GM12801 (cell line): ENCODE data around the gene RIT1.

Source experiments
- CTCF ChIP-seq: IDR thresholded peaks from one replicate; pipeline ENCODE4 v1.5.1; 2011; ENCODE audit warnings: control low read depth; ENCODE audit not compliant: insufficient read length; ENCODE audit errors: extremely low read depth

Gene RIT1

GRCh38 chr1:155911156-155912055 is at the start of gene RIT1:
Gene RIT1, minus strand, starts transcription at chr1:155911349. Its CDS starts 588 bp downstream, at chr1:155910761.
- no peak for TF ChIP-seq CTCF

GRCh38 chr1:155960081-155960745 is 49.1 kb upstream of the RIT1 start:
- no peak for TF ChIP-seq CTCF

GRCh38 chr1:155957411-155957915 is 46.3 kb upstream of the RIT1 start:
- TF ChIP-seq CTCF = no peak

- TF ChIP-seq CTCF = no peak
Observed at GRCh38 chr1:155954645-155955044, 43.5 kb upstream of the RIT1 start.

GRCh38 chr1:155952505-155952890 is 41.3 kb upstream of the RIT1 start:
- TF ChIP-seq CTCF = no peak

GRCh38 chr1:155951753-155952504 is 40.8 kb upstream of the RIT1 start:
- TF ChIP-seq CTCF = no peak

GRCh38 chr1:155950829-155951228 is 39.7 kb upstream of the RIT1 start:
- no peak for TF ChIP-seq CTCF
